Suprapubic skin (tissue), 3 donors: ENCODE results near the gene NUCB1.

ENCODE experiments used
- CTCF ChIP-seq, 2 donors: fragments of 200-600 bp in 1 of 2; fragments of 450-650 bp in 1 of 2; sonication (generic) in 1 of 2; IDR thresholded peaks; one replicate each; pipeline ENCODE4 v1.5.1; 2016 to 2019; ENCODE audit warnings: antibody characterized with exemption in 2 of 2, mild to moderate bottlenecking in 1 of 2, moderate library complexity in 1 of 2
- EP300 ChIP-seq: sonication (generic); formaldehyde crosslinking; IDR thresholded peaks from one replicate; pipeline ENCODE4 v1.6.1; 2017; ENCODE audit warnings: antibody characterized with exemption

DNA sequence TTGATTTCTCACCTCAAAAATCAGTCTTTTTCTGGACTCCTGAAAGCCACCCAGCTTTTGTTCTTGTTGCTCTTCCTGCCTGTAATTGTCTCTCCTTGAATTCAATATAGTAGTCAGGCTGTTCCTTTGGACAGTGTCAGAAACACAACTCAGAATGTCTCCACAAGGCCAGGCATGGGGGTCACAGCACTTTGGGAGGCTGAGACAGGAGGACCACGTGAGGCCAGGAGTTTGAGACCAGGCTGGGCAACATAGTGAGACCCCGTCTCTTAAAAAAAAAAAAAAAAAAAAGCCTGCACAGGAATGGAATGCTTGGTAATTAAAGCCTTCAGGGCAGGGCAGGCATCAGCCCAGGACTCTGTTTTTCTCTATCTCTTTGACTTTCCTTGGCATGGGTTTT is 45.7 kb downstream of the NUCB1 start:
- TF ChIP-seq EP300: no peak
- no peak for TF ChIP-seq CTCF (IDR thresholded peaks at IDR 0.05)
